AG04450 (cell line): ENCODE results near the gene RAD23B. TPM values are rescaled to one million over a fixed set of nuclear protein-coding genes. Genes with fewer than 3 reads are reported as not detected.

Source experiments
- CTCF ChIA-PET: fragments of 300-600, 350-600 bp; formaldehyde crosslinking; extraction: SDS; loops from one replicate; lab custom pipeline; 2022; ENCODE audit warnings: antibody characterized with exemption, inconsistent platforms; lab: Charles Lee
- POLR2A ChIA-PET: fragments of 350-600 bp; formaldehyde crosslinking; extraction: SDS; loops from one replicate; lab custom pipeline; 2021; ENCODE audit warnings: antibody characterized with exemption, inconsistent platforms; lab: Yijun Ruan, JAX
- DNase-seq: peaks from one replicate; pipeline ENCODE4 v3.0.0-alpha.2; 2011; ENCODE audit warnings: low read depth, low spot score
- H3K27ac ChIP-seq: one replicate; pipeline ENCODE4 v1.5.1; 2012; ENCODE audit warnings: low read depth, low read length, control low read depth
- H3K27me3 ChIP-seq: one replicate; pipeline ENCODE4 v1.6.0; 2012; ENCODE audit warnings: low read length; ENCODE audit not compliant: control insufficient read depth, insufficient read depth
- H3K4me3 ChIP-seq: 2 replicates; pipeline ENCODE4 v1.5.1; 2011; ENCODE audit warnings: mild to moderate bottlenecking, low read depth, low read length, control low read depth
- H3K9me3 ChIP-seq: 2 replicates; pipeline ENCODE4 v1.5.1; 2012; ENCODE audit warnings: low read length; ENCODE audit not compliant: control insufficient read depth, insufficient read depth
- CTCF ChIP-seq: IDR thresholded peaks from 2 replicates; pipeline ENCODE4 v1.5.1; 2011; ENCODE audit warnings: low read depth, low read length, control low read depth, inconsistent platforms
- polyA plus RNA-seq: library from polyadenylated mRNA; depleted of rRNA; stranded (reverse); fragments of >200 nt; gene quantifications from 2 replicates; pipeline ENCODE4 v1.2.3, GENCODE V29; 2011

The RAD23B gene
- polyA plus RNA-seq, 1 experiment, result 224 TPM

GRCh38 chr9:107345327-107345726 is 62.2 kb downstream of the RAD23B start:
- CTCF ChIA-PET, result interaction anchor here (1.5 kb wide), 1 partner anchor 1417 kb away, joined by 3 read pairs; no protein-coding TSS in a partner anchor
- POLR2A ChIA-PET, result no interaction called here
- Histone ChIP-seq H3K27me3 (peaks cover 2% of the 10 kb centered on the region), H3K4me3 (no peak overlapping the region), H3K27ac (no peak overlapping the region), H3K9me3 (no peaks in the 10 kb centered on the region)
- DNase-seq, result no peak
- no peak for TF ChIP-seq CTCF

- ChIA-PET CTCF (interaction anchor here (1.9 kb wide), 1 partner anchor 8 kb away, joined by 11 read pairs; no protein-coding TSS in a partner anchor), POLR2A (no interaction called here)
- Histone ChIP-seq H3K27me3 (peaks cover 4% of the 10 kb centered on the region), H3K4me3 (no peak overlapping the region), H3K27ac (no peak overlapping the region), H3K9me3 (no peaks in the 10 kb centered on the region)
- DNase-seq, result no peak
- no peak for TF ChIP-seq CTCF
These were observed 65.8 kb downstream of the RAD23B start for GRCh38 chr9:107348836-107349235.

GRCh38 chr9:107350443-107350842 is 67.4 kb downstream of the RAD23B start:
- POLR2A ChIA-PET, result no interaction called here
- Histone ChIP-seq H3K4me3 (no peak overlapping the region), H3K27ac (no peak overlapping the region), H3K9me3 (no peaks in the 10 kb centered on the region), H3K27me3 (peaks cover 4% of the 10 kb centered on the region)
- CTCF ChIA-PET, result interaction anchor here (1.9 kb wide), 1 partner anchor 10 kb away, joined by 11 read pairs; no protein-coding TSS in a partner anchor
- no peak for DNase-seq
- no peak for TF ChIP-seq CTCF

- Histone ChIP-seq H3K27me3 (peaks cover 4% of the 10 kb centered on the region), H3K9me3 (no peaks in the 10 kb centered on the region), H3K27ac (no peak overlapping the region), H3K4me3 (no peak overlapping the region)
- no peak for DNase-seq
- no peak for TF ChIP-seq CTCF
- ChIA-PET CTCF (interaction anchor here (0.8 kb wide), 1 partner anchor 11 kb away, joined by 3 read pairs; no protein-coding TSS in a partner anchor), POLR2A (no interaction called here)
These were observed 68.4 kb downstream of the RAD23B start for GRCh38 chr9:107351382-107352045.

- H3K9me3 ChIP-seq, result no peaks in the 10 kb centered on the region
- no peak overlapping the region for H3K27ac ChIP-seq
- H3K4me3 ChIP-seq, result no peak overlapping the region
- POLR2A ChIA-PET, result no interaction called here
- peaks cover 3% of the 10 kb centered on the region for H3K27me3 ChIP-seq
- no peak for DNase-seq
- no peak for TF ChIP-seq CTCF
- CTCF ChIA-PET, result interaction anchor here (1.8 kb wide), 1 partner anchor 14 kb away, joined by 7 read pairs; no protein-coding TSS in a partner anchor
These were observed 72.3 kb downstream of the RAD23B start for GRCh38 chr9:107355394-107355793.
